ENCODE measurements around the gene SCUBE2.

SCUBE2 gene

DNA sequence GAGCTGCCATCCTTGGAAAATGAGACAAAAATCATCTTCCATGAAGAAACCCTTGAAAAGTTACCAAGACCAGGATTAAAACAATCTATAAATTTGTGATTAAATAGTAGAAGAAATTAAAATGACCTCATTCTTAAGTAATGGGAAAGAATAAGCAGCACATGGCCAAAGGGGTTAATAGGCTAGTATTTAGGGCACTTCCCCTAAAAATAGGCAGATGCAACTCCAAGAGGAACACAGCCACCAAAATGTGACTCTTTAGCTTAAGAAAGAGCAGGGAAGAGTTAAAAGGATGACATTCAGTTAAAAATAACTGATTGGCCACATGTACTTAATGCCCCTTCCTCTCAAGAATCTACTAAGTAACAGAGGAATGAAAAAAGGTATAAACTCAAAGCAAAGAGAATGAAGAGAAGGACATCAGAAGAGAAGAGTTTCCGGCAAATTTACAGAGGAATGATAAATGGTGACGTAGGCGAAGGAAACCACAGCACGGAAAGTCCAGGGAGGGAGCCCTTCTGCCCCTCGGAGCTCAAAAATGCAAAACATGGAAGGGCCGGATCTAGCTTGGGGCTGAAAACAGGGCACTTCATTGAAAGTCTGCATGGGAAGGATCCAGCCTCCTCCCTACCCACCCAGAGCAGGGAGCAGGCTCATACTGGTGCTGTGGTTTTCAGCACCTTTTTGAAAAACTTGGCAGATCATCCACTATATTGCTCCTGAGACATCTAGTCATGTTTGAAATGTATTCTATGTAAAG lies 17.8 kb downstream of the SCUBE2 start:
- no peak for DNase-seq (ENCODE audit: low spot score)

DNA sequence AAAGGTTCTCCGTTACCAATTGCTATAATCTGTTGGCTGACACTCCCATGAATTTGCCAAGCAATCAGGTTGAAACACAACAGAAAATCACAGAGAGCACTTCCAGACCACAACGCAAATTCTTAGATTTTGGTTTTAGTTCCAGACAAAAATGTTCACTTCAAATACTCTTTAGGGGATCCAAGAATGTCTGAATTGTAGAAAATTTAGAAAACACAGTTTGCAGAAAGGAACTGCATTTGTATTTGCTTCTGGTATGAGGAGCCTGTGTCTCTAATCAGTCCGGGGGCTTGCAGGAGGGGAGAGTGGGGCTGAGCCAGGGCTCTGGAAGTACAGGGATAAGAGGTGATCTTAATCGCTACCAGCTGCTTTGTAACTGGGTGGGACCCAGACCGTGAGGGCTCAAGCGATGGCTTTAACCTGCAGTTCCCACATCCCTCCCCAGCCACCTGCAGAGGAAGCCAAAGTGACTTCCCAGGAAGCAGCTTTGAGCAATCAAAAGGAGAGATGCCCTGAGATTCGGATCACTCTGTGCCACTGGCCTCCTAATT lies 18.7 kb downstream of the SCUBE2 start:
- no peak for DNase-seq (ENCODE audit: low spot score)

DNA sequence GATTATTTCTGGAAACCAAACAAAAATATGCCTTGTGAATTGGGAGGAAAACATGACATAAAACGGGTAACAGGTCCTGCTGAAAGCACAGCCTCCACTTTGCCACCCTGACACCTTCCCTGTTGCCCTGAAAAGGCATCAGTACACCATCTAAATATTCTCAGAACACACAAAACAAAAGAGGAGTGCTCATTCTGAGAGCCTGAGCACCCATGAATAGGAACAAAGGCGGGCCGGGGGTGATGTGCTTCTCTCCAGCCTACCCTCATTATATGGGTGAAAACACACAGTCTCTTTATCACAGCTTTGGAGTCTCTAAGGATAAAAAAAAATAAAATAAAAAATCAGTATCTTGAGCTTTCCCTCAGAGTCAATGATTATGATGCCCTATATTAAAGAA lies 19.7 kb downstream of the SCUBE2 start:
- no peak for DNase-seq (ENCODE audit: low spot score)

DNA sequence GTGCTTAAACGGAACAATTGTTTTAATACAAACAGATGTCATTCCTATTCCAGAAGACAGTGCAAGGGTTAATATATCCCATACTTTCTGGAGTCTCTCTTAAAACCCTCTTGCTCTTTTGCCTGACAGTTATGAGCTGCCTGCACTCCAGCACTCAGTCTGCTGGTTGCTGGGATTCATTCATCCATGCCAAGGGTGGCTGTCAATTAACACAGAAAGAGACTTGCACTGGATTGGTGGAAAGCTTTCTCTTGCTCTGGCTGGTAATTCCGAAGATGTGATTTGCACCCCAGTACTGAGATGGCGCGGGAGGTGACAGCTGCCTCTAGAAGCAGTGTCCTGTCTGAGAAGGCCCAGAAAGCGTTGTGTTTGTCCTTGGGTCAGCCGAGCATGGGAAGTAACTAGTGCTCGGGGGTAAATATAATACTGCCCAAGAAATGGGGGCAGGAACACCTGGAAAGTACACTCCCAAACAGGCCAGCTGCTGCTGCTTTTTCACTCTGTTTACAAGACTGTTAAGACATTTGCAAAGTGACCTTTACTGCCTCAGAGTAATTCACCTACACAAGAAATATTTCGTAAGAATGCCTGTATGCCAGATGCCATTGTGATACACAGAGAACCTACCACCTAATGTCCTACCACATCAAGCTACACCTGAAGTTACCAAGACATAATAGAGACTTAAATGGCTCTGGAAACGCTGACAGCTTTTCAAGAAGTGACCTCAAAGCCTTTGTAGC lies 20.5 kb downstream of the SCUBE2 start:
- DNase-seq (ENCODE audit: low spot score): no peak

DNA sequence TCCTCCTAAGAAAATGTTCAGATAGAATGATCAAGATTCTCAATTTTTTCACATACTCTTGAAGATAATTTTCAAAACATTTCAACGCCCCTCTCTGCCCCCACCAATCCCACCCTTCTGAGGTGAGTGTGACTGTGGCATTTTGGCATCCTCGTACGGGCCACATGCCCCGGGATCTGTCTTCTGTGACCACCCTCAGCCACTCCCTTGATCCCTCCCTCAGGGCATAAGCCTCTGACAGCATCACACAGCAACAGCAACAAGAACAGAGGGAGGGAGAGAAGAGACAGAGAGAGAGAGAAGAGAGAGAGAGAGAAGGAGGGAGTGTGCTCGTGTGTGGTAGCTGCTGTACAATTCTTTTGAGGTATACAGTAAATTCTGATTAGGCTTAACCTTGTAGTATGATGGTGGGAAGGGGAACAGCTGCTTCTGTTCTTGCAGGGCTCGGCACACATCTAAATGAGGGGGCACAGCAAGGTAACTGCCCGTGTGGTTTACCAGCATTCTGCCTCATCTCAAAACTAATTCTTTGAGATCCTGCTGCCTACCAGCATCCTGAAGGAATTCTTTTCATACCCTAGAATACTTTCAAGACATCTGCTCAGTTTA lies 21.4 kb downstream of the SCUBE2 start:
- DNase-seq (ENCODE audit: low spot score): no peak

DNA sequence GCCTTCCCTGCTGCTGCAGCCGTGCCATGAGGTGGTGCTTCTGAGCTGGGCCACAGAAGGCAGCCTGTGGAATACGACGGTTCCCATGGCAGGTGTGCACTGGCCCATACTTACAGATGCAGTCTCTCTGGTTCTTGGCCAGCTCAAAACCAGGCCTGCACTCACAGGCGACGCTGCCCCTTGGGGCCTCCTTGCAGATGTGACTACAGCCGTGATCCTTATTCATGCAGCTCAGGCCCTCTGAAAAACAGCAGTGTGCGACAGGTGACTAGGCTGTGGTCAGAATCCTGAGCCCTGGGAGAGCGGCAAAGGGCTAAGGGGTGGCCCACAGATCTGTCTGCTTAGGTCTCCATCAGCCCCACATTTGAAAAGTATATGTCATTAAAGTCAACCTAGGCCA lies 22.1 kb downstream of the SCUBE2 start:
- DNase-seq (ENCODE audit: low spot score): no peak

DNA sequence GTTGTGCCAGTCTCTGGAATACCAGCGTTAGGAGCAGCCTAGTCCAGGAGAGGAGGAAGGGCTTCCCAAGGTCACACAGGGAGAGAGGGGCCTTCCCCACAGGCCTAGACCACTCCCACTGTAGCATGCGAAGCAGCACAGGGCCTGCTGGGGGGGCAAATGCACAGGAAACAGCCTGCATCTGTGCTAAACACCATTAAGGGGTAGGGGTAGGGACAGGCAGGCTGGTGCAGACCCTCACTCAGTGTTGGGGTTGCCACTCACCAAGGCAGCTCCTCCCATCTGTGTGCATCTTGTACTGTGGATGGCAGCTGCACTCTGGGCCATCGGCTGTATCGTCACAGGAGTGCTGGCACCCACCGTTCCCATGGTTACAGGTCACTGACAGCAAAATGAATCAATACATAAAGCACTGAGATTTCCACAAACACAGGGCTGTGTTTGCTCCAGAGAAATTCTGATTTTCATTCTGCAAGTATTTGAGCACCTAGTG lies 24.9 kb downstream of the SCUBE2 start:
- DNase-seq (ENCODE audit: low spot score): no peak

DNA sequence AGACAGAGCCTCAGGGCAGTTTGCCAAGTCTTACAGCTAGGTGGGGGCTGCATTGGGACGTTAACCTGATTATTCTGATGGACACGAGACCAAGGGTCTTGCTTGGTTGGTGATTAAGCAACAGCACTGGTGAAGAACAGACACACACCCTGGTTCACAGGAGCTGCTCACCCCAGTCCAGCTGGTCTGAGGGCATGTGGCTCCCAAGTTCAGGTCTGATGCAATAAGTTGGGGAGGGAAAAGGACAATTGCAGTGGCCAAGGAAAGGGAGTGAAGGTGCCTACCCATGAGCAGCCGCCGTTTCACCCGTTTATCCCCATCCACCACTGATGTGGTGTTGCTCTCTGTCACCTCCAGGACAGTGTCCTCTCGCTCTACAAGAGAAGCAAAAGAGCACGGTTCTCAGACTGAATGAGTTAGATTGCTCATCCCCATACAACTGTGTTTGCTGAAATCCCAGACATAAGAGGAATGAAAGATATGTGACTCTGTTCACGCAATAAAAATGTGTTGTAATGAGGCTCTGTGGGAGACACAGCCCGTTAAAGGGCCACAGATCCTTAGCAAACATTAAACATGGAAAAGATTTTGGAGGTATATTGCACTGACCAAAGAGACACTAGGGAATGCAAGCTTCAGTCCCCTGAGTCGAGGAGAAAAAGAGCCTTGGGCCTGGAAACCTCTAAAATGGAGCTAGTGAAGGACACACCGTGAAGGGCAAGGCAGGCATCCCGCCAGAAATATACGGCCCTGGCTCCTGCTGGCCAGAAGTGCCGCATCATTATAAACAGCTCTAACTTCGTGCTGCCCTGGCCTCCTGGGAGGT lies 25.6 kb downstream of the SCUBE2 start:
- no peak for DNase-seq (ENCODE audit: low spot score)

DNA sequence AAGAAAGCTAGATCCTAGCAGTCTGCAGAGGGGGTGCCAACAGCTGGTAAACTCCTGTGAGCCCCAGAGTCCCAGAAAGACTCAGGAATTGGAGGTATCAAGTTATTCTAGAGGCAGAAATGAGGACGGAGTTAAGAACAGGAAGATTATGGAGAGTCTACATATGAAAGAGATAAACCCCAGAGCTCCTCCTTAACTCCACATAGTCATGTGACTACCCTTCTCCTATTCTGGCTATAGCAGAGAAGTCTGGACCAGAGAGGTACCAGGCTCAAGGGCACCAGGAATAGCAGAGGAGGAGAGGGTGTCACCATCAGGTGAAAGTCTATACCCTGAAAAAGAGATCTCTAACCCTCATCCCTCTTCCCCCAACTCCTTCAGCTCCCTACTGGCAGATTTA lies 29.6 kb downstream of the SCUBE2 start:
- DNase-seq (ENCODE audit: low spot score): no peak

DNA sequence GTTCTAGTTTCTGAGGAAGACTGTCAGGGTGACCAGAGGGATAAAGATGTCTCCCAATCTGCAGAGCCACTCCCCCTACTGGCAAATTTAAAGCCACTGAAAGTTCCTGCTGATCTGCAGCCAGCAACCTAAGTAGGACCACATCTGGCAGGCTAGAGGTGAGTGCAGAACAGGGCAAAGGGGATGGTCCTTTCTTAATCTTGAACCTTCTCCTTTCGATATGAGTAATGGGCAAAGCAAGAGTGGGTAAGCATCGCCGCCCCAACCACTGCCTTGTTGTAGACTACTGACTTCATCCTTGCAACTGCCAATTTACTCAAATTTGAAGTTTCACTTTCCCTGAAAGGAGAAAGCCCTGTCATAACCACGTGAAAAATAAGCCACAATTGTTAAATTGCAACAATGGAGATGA lies 30.7 kb downstream of the SCUBE2 start:
- no peak for DNase-seq (ENCODE audit: low spot score)

DNA sequence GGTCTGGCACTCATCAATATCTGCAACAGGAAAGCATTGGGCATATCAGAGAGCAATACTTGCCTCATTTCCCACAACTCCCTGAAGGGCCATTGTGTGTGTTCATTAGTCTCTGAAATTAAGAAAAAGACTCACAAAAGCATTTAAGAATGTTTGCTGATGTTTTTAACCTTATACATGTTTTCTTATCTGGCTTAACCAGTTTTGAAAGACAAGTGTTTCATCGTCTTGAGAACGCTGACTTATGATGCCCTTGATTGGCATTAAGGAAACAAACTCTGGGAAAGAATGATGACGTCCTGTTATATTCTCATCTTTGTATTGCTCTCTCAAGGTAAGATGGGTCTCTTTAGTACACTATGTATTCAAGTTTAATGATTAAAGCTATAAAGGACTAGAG lies 32.0 kb downstream of the SCUBE2 start:
- DNase-seq (ENCODE audit: low spot score): no peak

DNA sequence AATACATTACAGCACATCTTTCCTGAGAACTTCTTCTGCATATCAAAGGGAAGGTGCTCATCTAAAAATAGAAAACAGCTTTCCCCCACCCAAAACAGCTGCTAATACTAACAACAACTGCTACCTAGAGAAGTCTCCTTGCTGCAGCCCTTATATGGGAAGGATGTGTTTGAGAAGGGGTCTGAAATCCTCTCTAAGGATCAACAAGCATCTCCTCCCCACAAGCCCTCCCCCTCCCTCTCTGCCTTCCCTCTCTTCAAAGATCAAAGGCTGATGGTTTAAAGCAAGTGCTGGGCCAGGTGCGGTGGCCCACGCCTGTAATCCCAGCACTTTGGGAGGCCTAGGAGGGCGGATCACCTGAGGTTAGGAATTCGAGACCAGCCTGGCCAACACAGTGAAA lies 33.5 kb downstream of the SCUBE2 start:
- DNase-seq (ENCODE audit: low spot score): no peak

DNA sequence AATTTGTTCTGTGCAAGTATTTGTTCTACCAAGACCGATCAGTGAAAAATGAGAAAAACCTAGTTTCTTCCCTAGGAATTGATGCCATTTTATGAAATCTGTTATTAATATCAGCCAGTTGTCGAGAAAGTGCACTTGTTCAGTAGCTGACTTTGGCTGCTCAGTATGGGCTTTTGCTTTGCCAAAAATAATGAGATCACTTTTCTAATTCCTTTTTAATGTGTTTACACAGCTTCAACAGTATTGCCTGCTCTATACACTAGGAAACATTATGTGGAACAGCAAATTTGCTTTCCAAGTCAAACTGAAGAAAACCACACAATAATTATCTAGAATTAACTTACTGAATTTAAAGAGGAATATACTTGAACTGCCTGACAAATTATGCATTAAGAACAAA lies 34.4 kb downstream of the SCUBE2 start:
- DNase-seq (ENCODE audit: low spot score): no peak

DNA sequence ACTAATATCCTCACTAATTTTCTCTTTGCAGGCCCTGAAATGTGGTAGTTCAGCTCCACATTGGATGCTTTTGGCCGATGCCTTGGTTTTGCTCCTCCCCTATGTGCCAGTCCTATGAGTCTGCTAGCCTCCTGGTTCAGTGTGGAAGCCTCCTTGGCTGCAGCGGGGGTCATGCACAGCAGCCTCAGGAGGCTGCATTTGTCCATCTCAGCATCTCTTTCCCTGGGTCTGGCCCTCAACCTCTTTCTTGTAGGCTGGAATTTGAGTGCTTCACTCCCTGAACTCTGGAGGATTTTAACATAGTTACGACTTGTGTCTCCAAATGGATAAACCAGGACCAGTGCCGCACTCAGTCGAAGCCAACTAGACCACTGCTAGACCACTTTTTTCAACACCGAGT lies 34.9 kb downstream of the SCUBE2 start:
- DNase-seq (ENCODE audit: low spot score): no peak

DNA sequence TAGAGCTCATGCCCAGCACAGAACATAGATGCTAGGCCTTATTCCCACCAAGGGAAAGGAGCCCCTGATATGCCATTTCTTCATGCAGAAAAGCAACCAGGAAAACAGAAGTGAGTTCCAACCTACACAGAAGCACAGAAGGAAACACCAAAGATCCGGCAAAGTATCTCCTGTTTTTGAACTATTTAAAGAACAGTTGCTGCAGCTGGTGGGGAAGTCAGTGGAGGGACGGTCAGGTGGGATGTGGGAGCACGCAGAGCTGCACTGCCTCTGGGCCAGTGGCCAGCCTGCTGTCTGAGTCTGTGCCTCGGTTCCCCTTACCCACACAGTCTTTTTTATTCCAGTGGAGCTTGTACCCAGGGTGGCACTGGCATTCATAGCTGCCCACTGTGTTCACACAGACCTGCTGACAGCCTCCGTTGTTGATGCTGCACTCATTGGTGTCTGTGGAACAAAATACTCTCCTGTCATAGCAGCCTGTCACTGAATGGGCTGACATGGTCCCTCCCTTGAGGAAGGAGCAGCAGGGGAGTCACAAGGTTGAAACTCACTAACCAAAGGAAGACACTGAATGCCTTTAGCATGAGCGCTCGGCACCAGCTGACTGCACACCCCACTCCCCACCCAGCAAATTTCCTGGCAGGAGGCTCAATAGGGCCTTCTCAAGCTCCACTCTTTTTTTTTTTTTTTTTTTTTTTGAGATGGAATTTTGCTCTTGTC lies 37.9 kb downstream of the SCUBE2 start:
- DNase-seq (ENCODE audit: low spot score): no peak

DNA sequence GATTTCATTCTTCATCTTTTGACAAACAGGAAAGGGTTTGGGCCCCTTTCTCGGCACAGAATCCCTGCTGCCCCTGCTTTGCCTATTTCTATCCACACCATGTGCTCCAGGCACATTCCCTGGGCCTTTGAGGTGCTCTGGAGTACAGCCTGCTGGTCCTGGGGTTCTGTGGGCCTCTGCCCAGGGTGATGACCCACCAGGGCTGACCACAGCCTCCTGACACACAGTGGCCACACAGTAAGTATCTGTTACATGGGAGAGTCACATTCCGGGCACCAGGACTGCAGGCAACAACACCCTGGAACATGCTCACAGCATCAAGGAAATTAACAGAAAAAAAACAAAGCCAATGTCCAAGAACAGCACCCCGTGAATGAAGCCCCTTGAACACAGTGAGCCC lies 39.1 kb downstream of the SCUBE2 start:
- DNase-seq (ENCODE audit: low spot score): no peak

DNA sequence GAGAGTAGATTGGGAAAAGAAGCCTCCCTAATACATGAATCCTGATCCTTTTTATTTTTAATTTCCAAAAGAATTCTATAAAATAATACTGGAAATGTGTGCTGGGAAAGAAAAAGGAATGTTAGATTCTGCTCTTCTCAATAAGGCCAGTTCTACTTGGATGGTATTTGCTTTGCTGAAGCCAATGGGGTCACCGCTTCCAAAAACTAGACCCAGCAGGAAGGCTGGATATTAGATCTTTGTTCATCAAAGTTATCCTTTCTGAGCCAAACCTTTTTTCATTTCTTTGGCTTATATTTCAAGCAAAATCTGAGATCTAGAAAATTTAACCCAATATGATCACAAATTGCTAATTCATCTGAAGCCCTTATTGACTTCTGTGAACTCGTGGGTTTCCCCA lies 41.4 kb downstream of the SCUBE2 start:
- DNase-seq (ENCODE audit: low spot score): no peak

DNA sequence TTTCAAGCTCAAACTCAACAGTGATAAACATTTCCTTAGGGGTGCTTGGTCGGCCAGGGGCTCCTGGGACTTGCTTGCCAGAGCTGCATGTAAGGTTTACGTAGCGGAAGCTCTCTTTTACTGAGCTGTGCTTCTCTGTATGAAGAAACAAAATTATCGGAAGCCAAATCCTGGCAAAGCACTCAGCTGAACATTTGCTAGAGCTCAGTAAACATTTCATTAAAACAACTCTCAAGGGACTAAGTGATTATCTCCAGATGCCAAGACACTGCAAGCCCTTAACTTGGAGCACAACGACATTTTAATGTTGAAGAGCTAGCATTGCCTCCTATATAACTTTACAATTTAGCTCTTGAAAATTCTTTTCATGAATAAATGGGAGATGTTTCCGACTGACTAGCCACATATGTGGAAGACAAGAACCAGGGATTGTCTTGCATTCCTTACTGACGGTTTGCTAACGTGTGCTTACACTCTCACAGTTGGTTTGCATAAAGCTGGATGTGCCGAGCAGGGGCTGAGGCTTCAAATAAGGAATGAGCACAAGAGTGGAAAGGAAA lies 43.4 kb downstream of the SCUBE2 start:
- peak; percentile 45 for DNase-seq (ENCODE audit: low spot score)

DNA sequence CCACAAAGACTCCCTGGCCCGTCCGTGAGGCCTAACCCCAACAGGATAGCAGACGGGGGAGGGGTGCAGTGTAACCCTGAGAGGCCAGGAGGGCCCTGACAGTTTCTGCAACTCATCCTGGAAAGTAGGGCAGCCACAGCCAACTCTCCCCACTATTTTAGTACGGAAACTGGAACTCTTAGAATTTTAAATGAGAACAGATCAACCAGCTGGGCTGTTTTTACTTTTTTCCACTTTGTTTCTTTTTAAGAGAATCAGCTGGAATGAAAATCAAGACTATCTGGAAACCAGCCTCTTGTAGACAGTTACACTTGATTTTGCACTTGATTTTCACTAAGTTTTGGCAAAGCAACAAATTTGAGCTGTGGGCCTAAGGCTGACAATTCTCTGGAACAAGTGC lies 44.9 kb downstream of the SCUBE2 start:
- no peak for DNase-seq (ENCODE audit: low spot score)

DNA sequence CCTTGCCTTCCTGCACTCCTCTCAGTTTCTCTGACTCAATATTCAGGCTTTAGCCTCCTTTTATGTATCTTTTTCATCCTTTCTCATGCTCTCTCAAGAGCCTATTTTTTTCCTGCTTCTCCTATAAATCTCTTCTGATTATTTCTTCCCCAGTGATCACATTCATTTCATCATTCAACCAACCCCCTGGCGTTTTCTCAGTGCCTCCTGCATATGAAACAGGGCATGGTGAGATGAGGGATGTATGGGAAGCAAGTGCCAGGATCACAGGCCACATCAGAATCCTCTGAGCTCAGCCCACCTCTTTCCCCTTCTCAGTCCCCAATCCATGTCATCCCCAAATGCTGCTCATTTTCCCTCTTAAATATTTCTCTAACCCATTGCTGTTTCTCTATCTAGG lies 48.9 kb downstream of the SCUBE2 start:
- DNase-seq (ENCODE audit: low spot score): no peak

DNA sequence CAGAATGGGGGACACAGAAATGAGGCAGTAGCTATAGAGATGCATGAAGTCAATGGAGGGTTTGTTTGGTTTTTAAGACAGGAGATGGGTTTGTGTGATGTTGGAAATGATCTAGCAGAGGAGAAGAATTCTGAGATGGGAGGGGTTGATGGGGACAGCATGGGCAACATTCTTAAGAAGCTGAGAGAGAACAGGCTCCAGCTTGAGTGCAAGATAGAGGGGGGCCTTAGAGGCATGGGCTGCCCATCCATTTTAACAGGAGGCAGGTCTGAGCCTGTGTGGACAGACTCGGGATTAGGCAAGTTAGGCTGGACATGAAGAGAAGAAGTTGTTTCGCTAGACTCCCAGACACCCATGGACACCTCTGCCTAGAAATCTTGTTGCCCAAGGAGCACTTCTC lies 49.7 kb downstream of the SCUBE2 start:
- DNase-seq (ENCODE audit: low spot score): no peak

Measured in cerebellar cortex (tissue), 1 donor.